ENCODE measurements around the gene ARL6. TPM values are rescaled to one million over a fixed set of nuclear protein-coding genes. Genes with fewer than 3 reads are reported as not detected.

ARL6 gene
- total and polyA plus RNA-seq, 9 of the 15 experiments (the other 6 are each of a cell fraction or from before 2014, with no cell fraction given) = 0.91 to 2.9 (median 2.3) TPM

DNA sequence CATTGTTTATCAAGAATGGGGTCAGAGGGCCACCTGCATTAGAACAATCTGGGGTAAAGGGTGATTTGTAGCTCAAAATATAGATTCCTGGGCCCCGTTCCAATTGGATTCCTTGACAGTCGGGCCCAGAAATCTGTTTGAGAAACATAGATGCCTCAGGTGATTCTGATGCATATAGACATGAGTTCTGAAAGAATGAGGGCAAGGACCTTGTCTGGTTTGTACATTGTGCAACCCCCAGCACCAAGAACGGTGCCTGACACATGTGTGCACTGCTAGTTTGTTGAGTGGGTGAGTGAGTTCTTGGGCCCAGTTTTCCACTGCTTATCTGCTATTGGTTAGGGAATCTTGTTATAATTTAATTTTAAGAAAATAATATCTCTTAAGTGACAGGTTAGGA is 73.8 kb downstream of the ARL6 start:
- in situ Hi-C loops (cut with MboI) = no loop called here
- Histone ChIP-seq H3K36me3 (ENCODE audit: control insufficient read depth, insufficient read depth, low read length) (no peaks in the 10 kb centered on the region), H3K9me3 (replicated peaks; ENCODE audit: control insufficient read depth, insufficient read depth, low read depth, low read length) (no peaks in the 10 kb centered on the region), H3K79me2 (ENCODE audit: control insufficient read depth, insufficient read depth, low read length) (no peaks in the 10 kb centered on the region), H3K4me2 (ENCODE audit: insufficient read depth, low read length) (no peak overlapping the region), H3K27ac (ENCODE audit: extremely low read depth, low read depth, low read length) (no peak overlapping the region), H3K9ac (ENCODE audit: insufficient read depth in 1 of 2, low read depth in 2 of 2, low read length in 2 of 2) (no peak overlapping the region), H4K20me1 (replicated peaks; ENCODE audit: control insufficient read depth, insufficient read depth, low read length) (no peaks in the 10 kb centered on the region), H3K27me3 (ENCODE audit: control insufficient read depth in 2 of 2, insufficient read depth in 2 of 2, low read length in 2 of 2) (no peaks in the 10 kb centered on the region), H3K4me1 (replicated peaks in 1 of 2; ENCODE audit: control insufficient read depth in 2 of 2, insufficient read depth in 2 of 2, low read length in 2 of 2) (no peaks in the 10 kb centered on the region), H3K9me1 (ENCODE audit: control insufficient read depth, insufficient read depth, low read length) (no peaks in the 10 kb centered on the region), H2AFZ (ENCODE audit: low read depth, low read length) (no peak overlapping the region), H3K4me3 (no peak overlapping the region)
- ChIA-PET CTCF (ENCODE audit: low intra/inter-chr PET ratio) (no interaction called here), POLR2A (interaction anchor here (1.3 kb wide), 1 partner anchor 15 kb away, joined by 3 read pairs; no protein-coding TSS in a partner anchor)
- DNase-seq (ENCODE audit: extremely low read depth in 1 of 4, low spot score in 3 of 4) (no peak), ATAC-seq (no peak), FAIRE-seq (no peak)
- WGBS (ENCODE audit: insufficient coverage, low coverage, missing lambda C conversion rate) = 0% methylated on average over 3 of the region's 3 CpGs
- TF ChIP-seq, protein P1, sequence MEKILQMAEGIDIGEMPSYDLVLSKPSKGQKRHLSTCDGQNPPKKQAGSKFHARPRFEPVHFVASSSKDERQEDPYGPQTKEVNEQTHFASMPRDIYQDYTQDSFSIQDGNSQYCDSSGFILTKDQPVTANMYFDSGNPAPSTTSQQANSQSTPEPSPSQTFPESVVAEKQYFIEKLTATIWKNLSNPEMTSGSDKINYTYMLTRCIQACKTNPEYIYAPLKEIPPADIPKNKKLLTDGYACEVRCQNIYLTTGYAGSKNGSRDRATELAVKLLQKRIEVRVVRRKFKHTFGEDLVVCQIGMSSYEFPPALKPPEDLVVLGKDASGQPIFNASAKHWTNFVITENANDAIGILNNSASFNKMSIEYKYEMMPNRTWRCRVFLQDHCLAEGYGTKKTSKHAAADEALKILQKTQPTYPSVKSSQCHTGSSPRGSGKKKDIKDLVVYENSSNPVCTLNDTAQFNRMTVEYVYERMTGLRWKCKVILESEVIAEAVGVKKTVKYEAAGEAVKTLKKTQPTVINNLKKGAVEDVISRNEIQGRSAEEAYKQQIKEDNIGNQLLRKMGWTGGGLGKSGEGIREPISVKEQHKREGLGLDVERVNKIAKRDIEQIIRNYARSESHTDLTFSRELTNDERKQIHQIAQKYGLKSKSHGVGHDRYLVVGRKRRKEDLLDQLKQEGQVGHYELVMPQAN (IDR thresholded peaks at IDR 0.05; ENCODE audit: borderline replicate concordance) = no peak
- TF ChIP-seq RBM25 (IDR thresholded peaks at IDR 0.05; ENCODE audit: low read depth, low read length, severe bottlenecking) (no peak), RB1 (IDR thresholded peaks at IDR 0.05; ENCODE audit: low read depth) (no peak), EGR1 (conservative IDR thresholded peaks at IDR 0.05) (no peak), MEF2A (IDR thresholded peaks at IDR 0.05; ENCODE audit: control insufficient read depth, low read depth, low read length) (no peak), NFE2L1 (tag; IDR thresholded peaks at IDR 0.05; ENCODE audit: borderline replicate concordance, low read depth) (no peak), ESRRA (IDR thresholded peaks at IDR 0.05; ENCODE audit: borderline replicate concordance, low read depth) (no peak), ZNF174 (CRISPR knock-in tag; IDR thresholded peaks at IDR 0.05) (no peak), TFAM (CRISPR knock-in tag; conservative IDR thresholded peaks at IDR 0.05) (no peak), ZNF589 (CRISPR knock-in tag; IDR thresholded peaks at IDR 0.05; ENCODE audit: low read depth) (no peak)
- TF ChIP-seq, protein P2, sequence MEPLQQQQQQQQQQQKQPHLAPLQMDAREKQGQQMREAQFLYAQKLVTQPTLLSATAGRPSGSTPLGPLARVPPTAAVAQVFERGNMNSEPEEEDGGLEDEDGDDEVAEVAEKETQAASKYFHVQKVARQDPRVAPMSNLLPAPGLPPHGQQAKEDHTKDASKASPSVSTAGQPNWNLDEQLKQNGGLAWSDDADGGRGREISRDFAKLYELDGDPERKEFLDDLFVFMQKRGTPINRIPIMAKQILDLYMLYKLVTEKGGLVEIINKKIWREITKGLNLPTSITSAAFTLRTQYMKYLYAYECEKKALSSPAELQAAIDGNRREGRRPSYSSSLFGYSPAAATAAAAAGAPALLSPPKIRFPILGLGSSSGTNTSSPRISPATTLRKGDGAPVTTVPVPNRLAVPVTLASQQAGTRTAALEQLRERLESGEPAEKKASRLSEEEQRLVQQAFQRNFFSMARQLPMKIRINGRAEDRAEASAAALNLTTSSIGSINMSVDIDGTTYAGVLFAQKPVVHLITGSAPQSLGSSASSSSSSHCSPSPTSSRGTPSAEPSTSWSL (CRISPR knock-in tag; IDR thresholded peaks at IDR 0.05; ENCODE audit: borderline replicate concordance) = no peak
- TF ChIP-seq, protein P3, sequence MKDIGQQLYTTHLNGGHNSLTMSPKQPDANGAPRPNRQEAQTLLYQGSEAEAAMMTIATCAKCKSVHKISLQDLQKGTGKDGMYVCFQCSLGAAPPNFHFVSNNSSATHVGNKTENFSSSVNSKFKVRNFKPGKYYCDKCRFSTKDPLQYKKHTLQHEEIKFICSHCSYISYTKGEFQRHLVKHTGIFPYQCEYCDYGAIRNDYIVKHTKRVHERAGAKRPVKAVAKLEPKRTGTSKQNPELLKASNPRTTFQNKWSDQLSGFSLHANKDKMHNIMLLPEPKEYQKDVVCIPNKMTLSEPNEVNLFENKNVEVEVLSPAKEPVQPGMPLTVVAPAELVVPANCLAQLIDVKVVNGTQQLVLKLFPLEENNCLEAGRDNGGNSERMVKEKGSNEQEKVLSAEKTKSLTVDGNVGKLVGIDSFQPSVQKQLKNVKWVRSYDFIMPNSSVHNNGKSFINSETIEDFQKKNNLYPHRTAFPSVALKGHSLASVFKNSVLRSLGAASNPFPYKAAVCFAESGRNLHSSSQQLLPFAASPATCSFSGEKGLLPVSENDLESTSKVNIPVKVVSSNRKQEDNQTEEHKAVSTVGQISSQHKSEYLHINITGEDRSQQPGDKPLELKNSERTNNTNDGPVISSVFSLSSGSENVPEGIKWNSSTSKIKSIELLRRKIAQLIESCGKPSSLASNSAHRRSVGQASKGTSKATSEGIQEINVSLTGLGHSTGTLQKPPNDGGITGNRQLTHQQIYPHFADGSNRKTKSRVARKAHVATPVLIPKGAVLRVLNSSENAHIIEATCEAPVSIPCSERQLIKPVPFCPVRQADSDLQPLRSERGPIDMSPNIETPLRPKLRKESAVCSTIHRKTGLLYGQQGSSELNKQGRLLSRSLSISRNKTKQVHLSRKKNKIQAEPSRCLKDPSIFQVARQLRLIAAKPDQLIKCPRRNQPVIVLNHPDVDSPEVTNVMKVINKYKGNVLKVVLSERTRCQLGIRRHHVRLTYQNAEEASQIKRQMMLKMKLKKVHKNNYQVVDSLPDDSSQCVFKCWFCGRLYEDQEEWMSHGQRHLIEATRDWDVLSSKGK (CRISPR knock-in tag; IDR thresholded peaks at IDR 0.05) = no peak
- TF ChIP-seq, protein P4, sequence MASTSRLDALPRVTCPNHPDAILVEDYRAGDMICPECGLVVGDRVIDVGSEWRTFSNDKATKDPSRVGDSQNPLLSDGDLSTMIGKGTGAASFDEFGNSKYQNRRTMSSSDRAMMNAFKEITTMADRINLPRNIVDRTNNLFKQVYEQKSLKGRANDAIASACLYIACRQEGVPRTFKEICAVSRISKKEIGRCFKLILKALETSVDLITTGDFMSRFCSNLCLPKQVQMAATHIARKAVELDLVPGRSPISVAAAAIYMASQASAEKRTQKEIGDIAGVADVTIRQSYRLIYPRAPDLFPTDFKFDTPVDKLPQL (IDR thresholded peaks at IDR 0.05; ENCODE audit: extremely low read depth, insufficient read length) = no peak
- no TSS peak for BruUV-seq (replicated peaks)
- intact Hi-C loops (cut with micrococcal nuclease) = no loop called here
